Endometrium (tissue), 2 donors: ENCODE results near the gene MARCHF4.

Experiments used
- FAIRE-seq: peaks from 2 replicates; lab custom pipeline; 2012; peaks lifted over from hg19 to GRCh38; lab: Jason Lieb, UNC
- donor health status: control.
- donor health status: control.

MARCHF4 gene, protein sequence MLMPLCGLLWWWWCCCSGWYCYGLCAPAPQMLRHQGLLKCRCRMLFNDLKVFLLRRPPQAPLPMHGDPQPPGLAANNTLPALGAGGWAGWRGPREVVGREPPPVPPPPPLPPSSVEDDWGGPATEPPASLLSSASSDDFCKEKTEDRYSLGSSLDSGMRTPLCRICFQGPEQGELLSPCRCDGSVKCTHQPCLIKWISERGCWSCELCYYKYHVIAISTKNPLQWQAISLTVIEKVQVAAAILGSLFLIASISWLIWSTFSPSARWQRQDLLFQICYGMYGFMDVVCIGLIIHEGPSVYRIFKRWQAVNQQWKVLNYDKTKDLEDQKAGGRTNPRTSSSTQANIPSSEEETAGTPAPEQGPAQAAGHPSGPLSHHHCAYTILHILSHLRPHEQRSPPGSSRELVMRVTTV

DNA sequence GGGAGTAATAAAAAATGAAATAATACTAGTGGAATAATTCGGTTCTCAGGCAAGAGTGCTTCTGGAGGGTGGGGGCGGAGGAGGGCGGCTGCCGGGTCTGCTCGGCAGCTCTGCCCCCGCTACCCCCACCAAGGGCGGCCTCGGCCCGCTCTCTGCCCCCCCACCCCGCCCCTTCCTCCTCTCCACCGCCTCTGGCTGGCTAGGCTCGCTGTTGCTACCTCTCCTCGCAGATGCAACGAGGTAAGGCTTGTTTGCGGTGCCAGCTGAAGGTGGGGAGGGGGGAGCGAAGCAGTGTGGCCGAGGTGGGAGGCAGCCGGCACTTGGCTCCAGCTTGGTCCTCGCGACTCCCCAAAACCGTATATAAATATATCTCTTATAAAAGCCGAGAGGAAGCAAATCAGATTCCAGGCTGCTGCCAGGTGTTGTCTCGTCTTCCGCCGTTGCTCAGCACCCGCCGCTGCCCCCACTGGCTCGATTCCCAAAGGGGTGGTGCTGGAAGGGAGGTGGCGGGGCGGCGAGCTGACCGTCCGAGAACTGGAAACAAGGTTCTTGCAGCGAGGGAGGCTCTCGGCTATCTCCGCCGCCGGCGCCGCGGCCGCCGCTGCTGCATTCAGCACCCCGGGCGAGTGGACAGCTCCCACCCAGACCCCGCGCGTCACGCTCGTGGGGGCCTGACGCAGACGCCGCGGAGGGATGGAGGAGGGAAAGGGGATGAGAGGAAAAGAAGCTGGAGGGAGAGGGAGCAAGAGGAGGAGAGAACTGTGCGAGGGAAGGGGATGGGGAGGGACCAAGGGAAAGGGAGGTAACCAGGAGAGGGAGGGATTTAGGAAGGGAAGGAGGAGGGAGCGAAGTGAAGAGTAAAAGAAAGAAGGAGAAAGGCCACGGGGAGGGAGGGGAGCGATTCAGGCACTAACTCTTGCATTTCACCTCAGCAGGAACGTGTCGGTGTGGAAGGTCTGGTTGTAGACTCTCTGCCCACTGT, at the start of gene MARCHF4:
Gene MARCHF4 (minus strand): TSS at position 763 of the 982 bp plus-strand sequence. CDS start 2,223 bp downstream, outside the sequence.
- no peak for FAIRE-seq

DNA sequence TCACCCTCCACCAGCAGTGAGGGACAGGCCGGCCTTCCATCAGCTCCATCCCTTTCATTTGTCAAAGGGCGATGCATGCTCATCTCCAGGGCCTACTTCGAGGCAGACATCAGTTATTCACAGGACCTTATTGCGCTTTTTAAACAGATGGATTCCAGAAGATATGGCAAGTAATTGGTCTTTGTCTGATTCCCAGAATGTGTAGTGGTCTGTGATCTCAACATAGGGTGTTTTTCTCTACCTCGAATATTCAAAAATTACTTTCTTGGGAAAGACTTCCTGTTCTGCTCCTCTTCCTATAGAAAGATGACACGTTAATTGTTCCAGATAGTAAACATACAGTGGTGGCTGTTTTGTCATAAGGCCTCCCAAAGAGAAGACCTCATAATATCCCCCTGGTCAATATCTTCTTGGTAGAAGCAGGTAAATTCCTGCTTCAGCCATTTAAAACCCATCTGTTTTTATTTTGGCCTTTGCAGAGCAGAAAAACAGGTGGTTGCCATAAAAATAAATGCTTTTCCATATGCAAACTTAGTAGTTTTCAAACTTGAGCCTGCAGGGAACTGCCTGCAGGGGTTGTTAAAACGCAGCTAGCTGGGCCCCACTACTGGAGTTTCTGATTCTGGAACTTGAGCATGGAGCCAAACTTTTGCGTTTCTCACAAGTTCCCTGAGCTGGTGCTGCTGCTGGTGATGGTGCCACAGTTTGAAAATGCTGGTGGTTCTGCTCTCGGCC, 48.3 kb upstream of the MARCHF4 start:
- FAIRE-seq: no peak

DNA sequence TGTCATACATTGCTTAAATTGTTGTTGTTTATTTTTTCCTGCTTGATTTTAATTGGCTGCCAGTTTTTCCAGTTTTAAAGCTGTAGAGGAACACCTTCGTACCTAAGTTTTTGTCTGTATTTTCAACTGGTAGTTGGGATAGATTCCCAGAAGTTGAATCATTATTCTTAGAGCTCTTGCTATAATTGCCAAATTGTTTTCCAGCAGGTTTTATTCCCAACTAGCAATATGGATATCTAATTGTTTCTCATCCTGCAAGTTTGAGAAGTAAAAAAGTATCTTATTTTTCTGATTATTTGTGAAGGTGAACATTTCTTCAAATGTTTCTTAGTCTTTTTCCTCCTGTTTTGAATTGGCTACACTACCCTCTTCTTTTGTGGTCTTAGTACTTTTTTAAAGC, 46.7 kb upstream of the MARCHF4 start:
- no peak for FAIRE-seq

DNA sequence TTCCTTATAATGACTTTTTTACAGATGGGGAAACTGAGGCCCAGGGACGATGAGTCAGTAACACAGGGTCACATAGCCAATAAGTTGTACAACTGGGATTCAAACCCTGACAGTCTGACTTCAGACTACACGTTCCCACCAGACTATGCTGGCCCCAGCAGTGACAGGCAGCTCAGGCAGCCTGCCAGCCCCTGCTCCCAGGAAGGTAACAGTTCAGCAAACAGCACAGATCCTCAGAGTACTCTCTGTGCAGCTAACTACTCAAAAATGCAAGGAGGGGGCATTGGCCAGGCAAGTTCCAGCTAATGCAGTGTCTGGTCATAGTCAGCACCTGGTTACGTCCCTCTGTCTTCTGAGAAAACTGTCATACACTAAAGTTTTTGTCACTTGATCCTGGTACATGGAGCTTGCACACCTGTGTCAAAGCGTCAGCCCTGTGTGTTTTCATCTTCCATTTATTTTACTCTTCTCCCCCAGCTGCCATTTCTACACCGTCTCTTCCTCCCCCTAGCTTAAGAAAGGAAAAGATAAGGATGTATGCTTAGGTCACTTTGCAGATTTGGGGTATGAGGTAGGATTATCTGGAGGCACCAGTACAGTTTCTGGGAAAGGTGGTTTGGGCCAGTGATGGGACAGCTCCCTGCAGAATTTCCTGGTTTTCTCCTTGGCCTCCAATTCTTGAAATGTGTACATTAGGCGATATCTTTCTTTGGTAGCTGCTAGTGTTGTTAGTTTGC, 44.5 kb upstream of the MARCHF4 start:
- no peak for FAIRE-seq

DNA sequence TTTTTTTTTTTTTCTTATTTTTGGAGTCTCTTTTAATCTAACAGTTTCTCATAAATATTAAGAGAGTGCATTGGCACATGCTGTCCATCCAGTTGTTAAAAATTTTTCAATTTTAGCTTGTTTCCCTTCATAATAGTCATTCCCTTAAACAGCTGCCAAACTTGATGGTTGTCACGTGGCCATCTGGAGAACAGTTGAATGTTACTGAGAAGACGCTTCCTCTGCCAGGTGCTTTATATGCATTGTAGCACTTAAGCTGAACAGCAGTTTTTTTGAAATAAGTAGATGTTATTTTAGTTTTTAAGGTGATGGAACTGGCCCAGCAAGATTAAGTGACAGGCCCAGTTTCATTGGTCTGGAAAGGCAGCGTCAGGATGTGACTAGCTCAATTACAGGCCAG, 43.3 kb upstream of the MARCHF4 start:
- no peak for FAIRE-seq

DNA sequence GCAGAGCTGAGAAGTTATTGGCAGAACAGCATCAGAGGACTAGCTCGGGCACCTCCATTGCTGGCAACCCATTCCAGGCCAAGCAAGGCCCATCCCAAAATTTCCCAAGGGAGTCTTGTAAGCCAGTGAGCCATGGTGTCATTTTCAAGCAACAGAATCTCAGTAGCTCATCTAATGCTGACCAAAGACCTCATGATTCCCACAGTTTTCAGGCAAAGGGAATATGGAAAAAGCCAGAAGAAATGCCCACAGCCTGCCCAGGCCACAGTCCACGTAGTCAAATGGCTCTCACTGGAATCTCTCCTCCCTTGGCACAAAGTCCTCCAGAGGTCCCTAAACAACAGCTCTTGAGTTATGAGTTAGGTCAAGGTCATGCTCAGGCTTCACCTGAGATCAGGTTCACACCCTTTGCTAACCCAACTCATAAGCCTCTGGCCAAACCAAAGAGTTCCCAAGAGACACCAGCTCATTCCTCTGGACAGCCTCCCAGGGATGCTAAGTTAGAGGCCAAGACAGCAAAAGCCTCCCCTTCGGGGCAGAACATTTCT, 42.6 kb upstream of the MARCHF4 start:
- no peak for FAIRE-seq

DNA sequence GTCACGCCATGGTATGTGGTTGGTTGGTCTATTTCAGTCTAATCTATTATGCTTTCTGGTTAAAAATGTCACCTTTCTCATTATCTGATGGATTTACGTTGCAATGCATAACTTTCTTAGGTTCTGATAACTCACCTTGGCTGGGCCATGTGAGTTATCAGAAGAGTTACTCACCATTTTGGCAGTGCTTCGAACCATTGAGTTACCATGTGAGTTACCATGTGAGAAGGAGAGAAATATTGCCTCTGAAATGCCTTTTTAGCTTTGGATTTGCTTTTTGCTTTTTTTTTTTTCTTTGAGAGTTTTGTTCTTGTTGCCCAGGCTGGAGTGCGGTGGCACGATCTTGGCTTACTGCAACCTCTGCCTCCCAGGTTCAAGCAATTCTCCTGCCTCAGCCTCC, 41.6 kb upstream of the MARCHF4 start:
- no peak for FAIRE-seq

DNA sequence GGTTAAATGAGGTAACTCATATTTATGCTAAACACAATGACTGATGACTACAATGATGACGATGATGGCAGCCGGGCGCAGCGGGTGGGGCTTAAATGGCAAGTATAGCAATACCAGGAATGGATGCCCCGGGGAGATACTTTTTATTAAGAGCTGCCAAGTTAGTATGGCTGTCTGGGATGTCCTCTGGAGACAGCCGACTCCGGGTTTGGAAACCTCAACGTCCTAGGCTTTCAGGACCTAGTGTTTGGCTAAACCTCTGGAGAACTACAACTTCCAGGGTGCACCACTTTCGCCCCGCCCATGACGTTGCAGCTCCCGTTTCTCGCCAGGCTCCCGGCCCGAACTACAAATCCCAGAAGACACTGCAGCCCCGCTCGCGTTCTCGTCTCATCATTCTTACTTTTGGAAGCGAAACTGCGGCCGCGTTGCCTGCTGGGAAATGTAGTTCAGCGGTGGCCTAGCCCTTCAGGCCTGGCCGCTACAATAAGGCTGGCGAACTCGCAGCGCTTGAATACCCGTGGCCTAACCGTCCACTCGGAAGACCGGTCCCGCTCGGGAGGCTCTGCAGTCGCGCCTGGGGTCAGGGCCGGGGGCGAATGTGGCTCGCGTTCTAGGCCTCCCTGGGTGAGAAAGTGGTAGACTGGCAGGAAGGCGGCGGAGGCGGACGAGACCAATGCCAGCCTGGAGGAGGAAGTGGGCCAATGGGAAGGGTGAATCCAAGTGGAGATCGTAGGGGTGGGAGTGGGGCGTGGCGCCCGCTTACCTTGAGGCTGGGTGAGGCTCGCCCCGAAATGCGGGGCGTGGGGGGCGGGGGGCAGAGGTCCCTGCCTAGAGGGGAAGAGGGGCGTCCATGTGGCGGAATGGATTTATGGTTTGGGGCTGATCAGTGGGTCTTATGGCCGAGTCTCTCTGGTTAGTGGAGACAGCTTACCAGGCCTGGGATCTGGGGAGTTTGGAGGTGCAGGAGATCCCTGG, 40.0 kb upstream of the MARCHF4 start, which contains the start of gene SMARCAL1:
Gene SMARCAL1 (plus strand): TSS at position 463 of the 978 bp plus-strand sequence. CDS start 2,221 bp downstream, outside the sequence.
- FAIRE-seq: peak; percentile 95

DNA sequence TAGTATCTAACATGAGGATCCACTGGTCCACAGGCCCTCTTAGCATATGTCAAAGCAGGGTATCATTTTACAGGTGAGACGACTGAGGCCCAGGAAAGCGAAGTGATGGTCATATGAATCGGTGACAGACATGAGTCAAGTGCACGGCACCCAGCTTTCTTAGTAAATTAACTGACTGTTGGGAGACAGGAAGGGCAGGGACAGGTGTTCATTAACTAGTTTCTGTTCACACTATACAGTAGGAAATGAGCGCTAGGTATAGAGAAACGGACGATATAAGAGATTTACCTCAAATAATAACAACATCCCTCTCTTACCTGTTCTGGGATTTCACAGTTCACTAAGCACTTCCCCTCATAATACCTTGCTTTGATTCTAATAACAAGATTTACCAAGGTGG, 38.3 kb upstream of the MARCHF4 start:
- no peak for FAIRE-seq

DNA sequence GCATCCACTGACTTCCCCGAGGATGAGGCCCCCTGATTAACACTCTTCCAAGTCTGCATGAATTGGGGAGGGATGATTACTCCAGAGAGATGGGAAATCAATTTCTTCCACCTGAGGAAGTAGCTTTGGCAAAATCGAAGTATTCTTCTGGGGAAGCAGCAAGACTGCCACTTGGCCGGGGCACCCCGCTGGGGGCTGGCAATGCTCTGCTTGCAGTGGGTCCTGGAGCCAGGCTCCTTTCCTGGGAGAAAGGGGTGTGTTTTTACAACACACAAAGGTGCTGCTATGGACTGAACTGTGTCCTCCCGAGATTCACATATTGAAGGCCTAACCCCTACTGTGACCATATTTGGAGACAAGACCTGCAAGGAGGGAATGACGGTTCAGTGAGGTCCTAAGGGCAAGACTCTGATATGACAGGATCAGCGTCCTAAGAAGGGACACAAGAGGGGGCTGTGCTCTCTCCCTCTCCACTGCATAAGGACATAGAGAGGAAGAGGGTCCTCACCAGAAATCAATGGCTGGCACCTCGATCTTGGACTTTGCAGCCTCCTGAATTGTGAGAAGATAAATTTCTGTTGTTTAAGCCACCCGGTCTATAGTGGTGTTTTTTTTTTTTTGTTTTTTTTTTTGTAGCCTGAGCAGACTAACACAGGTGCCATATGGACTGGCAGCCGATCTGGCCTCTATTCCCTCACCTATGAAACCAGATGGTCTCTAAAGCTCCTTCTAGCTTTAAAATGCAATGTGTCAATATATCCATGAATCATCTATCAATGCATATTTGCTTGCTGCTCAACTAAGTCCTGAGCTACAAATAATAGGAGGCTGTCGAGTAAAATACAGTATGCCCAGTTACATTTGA, 36.4 kb upstream of the MARCHF4 start:
- FAIRE-seq: no peak

DNA sequence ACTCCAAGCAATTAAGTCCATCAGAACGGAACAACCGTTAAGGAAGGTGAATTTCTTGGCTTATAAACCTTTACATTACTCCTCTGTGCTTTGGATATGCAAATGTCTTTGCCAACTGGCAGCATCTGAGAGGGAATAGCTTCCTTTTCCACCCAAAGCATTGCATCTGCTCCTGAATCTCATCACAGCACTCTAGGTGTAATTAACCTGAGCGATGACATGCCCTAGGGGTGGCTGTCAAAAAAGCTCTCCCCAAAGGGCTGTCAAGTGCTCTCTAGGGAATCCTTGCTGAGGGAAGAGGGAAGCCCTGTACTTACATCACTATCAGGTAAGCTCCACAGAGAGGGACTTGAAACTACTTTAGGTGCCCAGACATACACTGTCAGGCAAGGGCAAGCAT, 34.5 kb upstream of the MARCHF4 start:
- FAIRE-seq: no peak

DNA sequence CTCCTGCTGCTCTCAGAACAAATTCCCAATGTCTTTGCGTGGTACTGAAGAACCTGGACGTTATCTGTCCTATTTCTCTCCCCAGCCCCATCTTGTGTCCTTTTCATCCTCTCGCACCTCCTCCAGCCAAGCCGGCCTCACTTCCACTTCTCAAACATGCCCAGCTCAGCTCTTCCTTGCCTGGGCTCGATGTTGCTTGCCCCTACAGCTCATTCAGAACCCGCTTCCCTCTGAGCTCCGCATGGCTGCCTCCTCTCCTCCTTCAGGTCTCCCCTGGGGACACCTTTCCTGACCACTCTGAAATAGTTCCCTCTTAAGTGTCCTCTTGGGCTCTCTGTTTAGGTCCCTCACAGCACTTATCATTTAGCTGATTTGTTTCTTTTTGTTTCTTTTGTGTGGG, 33.3 kb upstream of the MARCHF4 start:
- FAIRE-seq: no peak

DNA sequence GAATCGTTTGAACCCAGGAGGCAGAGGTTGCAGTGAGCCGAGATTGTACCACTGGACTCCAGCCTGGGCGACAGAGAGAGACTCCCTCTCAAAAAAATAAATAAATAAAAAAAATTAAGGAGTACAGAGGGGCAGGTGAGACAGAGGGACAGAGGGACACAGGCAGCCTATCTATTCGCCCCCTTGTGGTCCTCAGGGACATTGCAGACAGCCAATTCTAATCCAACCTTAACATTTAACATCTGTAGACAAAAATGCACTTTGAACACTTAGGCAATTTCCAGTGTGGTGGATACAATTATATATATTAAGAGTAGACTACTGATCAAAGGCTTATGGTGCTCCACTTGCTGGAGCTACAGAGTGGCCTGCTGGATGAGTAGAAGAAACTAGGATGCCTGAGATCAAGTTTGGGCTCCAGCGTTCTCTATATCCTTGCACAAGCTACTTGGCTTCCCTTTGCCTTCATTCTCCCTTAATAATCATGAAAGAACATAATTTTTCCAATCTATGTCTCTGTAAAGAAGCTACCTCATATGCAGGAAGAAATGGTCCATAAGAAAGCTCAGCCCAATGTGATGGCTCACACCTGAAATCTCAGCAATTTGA, 31.8 kb upstream of the MARCHF4 start:
- no peak for FAIRE-seq

DNA sequence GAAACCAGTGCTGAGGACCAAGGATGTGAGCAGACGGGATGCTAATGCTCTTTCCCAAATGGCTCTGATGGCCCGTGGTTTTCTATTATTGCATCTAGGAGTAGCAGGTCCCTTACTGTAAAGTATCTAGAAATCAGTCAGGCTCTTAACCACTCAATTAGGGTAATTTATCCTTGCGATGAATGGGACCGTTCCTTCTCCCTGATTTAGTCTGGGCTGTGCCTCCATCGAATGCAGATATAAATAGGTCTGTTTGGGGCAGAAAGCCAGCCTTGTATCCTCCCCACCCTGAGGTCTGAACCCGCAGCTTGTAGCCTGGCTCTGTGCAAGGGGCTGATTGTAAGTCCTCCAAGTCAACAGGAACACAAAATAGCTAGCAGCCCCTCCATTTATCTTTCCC, 30.5 kb upstream of the MARCHF4 start:
- no peak for FAIRE-seq

DNA sequence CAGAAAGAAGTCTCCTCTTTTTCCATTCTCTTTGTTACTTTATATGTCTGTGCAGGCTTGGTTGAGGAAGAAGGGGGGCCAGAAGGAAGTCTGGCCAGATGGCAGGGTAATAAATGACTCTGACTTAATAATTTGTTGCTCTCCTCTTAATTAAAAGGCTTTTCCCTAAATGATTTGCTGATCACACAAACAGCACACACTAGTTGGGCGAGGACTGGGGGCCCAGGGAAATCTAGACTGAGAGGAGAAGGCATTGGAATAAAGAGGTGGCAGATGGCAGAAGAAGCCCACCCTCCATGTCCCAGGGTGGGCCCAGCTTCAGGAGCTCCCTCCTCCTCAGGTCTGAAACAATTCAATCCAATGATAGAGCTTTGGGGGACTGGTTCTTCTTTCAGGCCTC, 27.3 kb upstream of the MARCHF4 start:
- FAIRE-seq: no peak

DNA sequence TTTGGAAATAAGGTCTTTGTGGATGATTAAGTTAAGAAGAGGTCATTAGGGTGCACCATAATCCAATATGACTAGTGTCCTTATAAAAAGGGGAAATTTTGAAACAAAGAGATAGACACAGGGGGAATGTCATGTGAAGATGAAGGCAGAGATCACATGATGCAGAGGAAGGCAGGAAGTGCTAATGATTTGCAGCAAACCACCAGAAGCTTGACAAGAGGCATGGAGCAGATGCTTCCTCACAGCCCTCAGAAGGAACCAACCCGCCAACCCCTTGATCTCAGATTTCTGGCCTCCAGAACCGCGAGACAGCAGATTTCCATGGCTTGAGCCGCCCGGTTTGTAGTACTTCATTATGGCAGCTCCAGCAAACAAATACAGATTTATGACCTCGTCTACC, 22.6 kb upstream of the MARCHF4 start:
- no peak for FAIRE-seq

DNA sequence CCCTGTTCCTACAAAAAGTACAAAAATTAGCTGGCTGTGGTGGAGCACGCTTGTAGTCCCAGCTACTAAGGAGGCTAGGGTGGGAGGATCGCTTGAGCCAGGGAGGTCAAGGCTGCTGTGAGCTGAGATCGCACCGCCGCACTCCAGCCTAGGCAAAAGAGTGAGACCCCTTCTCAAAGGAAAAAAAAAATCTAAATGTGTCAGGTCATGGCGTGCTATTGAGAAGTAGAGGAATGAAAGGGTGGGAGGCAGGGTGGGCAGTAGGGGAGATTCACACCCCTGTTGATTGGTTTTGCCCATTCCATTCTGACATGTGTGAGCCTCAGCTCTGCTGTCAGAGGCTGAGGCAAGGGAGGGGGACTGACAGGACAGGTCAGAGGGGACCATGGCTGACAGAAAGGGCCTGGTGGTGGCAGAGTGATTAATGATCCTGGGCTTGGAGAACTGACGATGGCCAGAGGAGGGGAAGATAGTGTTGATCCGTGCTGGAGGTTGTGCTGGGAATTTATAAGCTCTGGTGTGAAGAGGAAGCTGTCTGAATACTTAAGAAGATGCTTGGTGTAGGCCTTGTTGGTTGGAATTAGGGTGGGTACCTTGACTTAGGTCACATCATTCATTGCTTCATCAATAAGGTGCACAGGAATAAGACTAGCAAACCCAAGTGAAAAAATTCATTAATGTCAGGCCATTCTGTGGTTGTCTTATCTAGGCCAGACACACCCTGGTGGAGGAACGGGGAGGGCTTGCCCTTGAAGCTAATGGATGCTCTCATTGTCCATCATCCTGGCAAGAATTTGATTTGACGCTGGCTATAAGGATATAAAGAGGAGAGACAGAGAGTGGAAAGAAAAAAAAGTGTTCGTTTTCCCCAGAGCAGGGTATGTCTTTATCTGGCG, 20.9 kb upstream of the MARCHF4 start:
- no peak for FAIRE-seq
